Uterus (tissue), 2 donors: Measurements from ENCODE around the gene G0S2.

ENCODE experiments used
- CTCF ChIP-seq, 4 experiments: fragments of 200-600 bp in 2 of 4; fragments of 450-650 bp in 2 of 4; sonication (generic) in 2 of 4; IDR thresholded peaks; one replicate each; pipeline ENCODE4 v1.5.1; 2016 to 2019; ENCODE audit warnings: antibody characterized with exemption in 4 of 4, mild to moderate bottlenecking in 2 of 4, moderate library complexity in 1 of 4
- POLR2A ChIP-seq, 2 donors: fragments of 450-650 bp; IDR thresholded peaks; one replicate each; pipeline ENCODE4 v1.6.1; 2016; ENCODE audit warnings: antibody characterized with exemption in 2 of 2, mild to moderate bottlenecking in 1 of 2, moderate library complexity in 1 of 2

- TF ChIP-seq POLR2A (IDR thresholded peaks at IDR 0.05), result no peak
- no peak for TF ChIP-seq CTCF (IDR thresholded peaks at IDR 0.05)
These were observed 32.1 kb downstream of the G0S2 start for GRCh38 chr1:209707308-209707707.
